Breast epithelium (tissue), 3 donors: ENCODE data around the gene MUC2.

Experiments used
- POLR2A ChIP-seq: fragments of 450-650 bp; IDR thresholded peaks from one replicate; pipeline ENCODE4 v1.6.1; 2016; ENCODE audit warnings: antibody characterized with exemption, mild to moderate bottlenecking, moderate library complexity
- POLR2AphosphoS5 ChIP-seq, 3 donors: sonication (generic); formaldehyde crosslinking; IDR thresholded peaks; one replicate each; pipeline ENCODE4 v1.6.1; 2017; ENCODE audit warnings: antibody characterized with exemption in 3 of 3
- TF ChIP-seq, protein P1 (sequence below), 3 donors: fragments of 450-650 bp; IDR thresholded peaks; one replicate each; pipeline ENCODE4 v1.5.1; 2016 to 2017; ENCODE audit warnings: antibody characterized with exemption in 3 of 3, mild to moderate bottlenecking in 3 of 3, moderate library complexity in 3 of 3

GRCh38 chr11:1083621-1084551, 9.2 kb downstream of the MUC2 start:
- TF ChIP-seq, protein P1, sequence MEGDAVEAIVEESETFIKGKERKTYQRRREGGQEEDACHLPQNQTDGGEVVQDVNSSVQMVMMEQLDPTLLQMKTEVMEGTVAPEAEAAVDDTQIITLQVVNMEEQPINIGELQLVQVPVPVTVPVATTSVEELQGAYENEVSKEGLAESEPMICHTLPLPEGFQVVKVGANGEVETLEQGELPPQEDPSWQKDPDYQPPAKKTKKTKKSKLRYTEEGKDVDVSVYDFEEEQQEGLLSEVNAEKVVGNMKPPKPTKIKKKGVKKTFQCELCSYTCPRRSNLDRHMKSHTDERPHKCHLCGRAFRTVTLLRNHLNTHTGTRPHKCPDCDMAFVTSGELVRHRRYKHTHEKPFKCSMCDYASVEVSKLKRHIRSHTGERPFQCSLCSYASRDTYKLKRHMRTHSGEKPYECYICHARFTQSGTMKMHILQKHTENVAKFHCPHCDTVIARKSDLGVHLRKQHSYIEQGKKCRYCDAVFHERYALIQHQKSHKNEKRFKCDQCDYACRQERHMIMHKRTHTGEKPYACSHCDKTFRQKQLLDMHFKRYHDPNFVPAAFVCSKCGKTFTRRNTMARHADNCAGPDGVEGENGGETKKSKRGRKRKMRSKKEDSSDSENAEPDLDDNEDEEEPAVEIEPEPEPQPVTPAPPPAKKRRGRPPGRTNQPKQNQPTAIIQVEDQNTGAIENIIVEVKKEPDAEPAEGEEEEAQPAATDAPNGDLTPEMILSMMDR (IDR thresholded peaks at IDR 0.05) = no peak
- TF ChIP-seq POLR2A (no peak), POLR2AphosphoS5 (IDR thresholded peaks at IDR 0.05) (no peak)
